Frontal cortex (tissue), 1 donor: ENCODE results near the gene SLC10A4. TPM values are rescaled to one million over a fixed set of nuclear protein-coding genes. Genes with fewer than 3 reads are reported as not detected.

Source experiments
- total RNA-seq: library from RNA; depleted of rRNA; stranded (reverse); fragments of >200 nt; gene quantifications from one replicate; pipeline ENCODE4 v1.2.3, GENCODE V29; 2014

SLC10A4 gene
- total RNA-seq, 1 donor from 2014 or later = 7.7 TPM

Other genes with a start within 250 kb of the SLC10A4 start
- 1.6 TPM for gene TEC, start 213.5 kb upstream of the SLC10A4 start, total RNA-seq
- gene SLAIN2, start 141.8 kb upstream of the SLC10A4 start, total RNA-seq = 206 TPM
- 0.41 TPM for gene ZAR1, start 6.9 kb downstream of the SLC10A4 start, total RNA-seq